Activated naive CD4-positive, alpha-beta T cell treated with anti-CD3 and anti-CD28 coated beads, Interleukin-2, amount 50 U/mL, for 24 hours (primary cell): ENCODE data around the gene IRX6.

Experiments
- H3K27ac Mint-ChIP-seq: one replicate; pipeline ENCODE4 v1.8.0; 2021; ENCODE audit warnings: mild to moderate bottlenecking, mixed read lengths
- H3K27me3 Mint-ChIP-seq: one replicate; pipeline ENCODE4 v1.8.0; 2021; ENCODE audit warnings: mixed read lengths
- H3K36me3 Mint-ChIP-seq: one replicate; pipeline ENCODE4 v1.8.0; 2021; ENCODE audit warnings: mixed read lengths
- H3K4me1 Mint-ChIP-seq: one replicate; pipeline ENCODE4 v1.8.0; 2021; ENCODE audit warnings: mixed read lengths
- H3K4me3 Mint-ChIP-seq: one replicate; pipeline ENCODE4 v1.8.0; 2021; ENCODE audit warnings: mild to moderate bottlenecking, mixed read lengths
- H3K9me3 Mint-ChIP-seq: one replicate; pipeline ENCODE4 v1.8.0; 2021; ENCODE audit warnings: mixed read lengths

The IRX6 gene

DNA sequence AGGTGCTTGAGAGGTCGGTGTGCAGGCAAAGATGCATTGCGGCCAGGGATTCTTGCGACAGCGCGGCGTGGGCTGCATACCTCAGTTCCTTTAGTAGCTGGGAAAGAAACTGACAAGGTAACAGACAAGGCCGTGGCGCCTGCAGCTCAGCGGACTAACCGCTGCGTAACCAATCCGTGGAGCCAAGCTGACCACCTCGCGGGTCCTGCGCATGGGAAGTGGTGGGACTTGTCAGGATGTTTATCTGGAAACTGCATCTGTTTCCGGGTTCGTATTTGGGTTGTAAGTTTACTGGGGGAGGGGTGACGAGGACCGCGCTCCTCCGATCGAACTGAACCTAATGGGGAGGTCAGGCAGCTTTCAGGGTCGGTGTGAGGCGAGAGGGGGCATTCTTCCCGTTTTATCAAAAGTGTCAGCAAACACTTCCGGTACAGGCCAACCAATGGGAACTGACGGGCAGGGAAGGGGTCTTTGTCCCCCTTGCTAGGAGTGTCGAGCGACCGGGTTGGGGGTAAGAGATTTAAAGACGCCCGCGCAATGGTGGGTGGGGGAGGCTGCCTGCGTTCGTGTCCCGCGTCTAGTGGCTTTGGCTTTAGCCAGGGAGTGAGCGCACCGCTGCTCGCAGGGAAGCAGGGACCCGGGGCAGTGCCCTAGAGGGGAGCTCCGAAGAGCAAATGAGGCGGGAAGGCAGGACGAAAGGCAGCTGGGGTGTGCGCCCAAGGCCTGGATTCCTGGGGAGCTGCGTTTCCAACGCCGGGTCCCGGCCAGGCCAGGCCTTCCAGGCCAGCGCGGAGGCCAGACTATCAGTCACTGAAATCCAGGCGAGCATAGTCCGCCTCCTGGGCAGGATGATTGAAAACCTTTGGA lies 7.0 kb downstream of the IRX6 start:
- Mint-ChIP-seq H3K4me1 (no peaks in the 10 kb centered on the region), H3K27me3 (peaks cover 47% of the 10 kb centered on the region), H3K36me3 (no peaks in the 10 kb centered on the region), H3K9me3 (no peaks in the 10 kb centered on the region), H3K27ac (no peak overlapping the region), H3K4me3 (no peak overlapping the region)

DNA sequence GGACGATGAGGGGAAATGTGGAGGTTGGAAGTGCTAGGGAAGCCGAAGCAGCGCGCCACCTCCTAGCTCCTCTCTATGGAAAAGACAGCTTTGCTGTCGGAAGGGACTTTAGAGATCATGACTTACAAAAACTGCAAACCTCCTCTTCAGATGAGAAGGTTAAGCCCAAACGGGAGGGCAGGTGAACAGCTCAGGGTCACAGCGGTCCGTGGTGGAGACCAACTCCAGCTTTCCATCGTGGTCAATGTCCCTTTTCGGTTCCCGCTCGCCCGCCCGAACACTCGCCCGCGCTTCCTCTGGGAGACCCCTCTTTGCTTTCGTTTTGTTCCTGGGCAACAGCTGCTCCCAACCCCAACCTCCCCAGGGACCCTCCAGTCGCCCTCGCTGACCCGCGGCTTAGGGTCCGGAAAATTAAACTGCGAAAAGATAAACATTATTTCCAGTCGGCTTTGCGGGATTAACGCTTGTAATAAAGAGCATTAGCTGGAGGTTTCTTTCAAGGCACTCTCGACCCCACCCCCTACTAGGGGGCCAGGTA lies 7.7 kb downstream of the IRX6 start:
- Mint-ChIP-seq H3K4me3 (no peak overlapping the region), H3K27me3 (peaks cover 42% of the 10 kb centered on the region), H3K36me3 (no peaks in the 10 kb centered on the region), H3K9me3 (no peaks in the 10 kb centered on the region), H3K4me1 (no peaks in the 10 kb centered on the region), H3K27ac (no peak overlapping the region)

GRCh38 chr16:55333684-55334083 lies 9.7 kb downstream of the IRX6 start:
- no peaks in the 10 kb centered on the region for H3K36me3 Mint-ChIP-seq
- H3K27me3 Mint-ChIP-seq = peaks cover 29% of the 10 kb centered on the region
- H3K4me1 Mint-ChIP-seq = no peaks in the 10 kb centered on the region
- no peak overlapping the region for H3K4me3 Mint-ChIP-seq
- H3K9me3 Mint-ChIP-seq = no peaks in the 10 kb centered on the region
- no peak overlapping the region for H3K27ac Mint-ChIP-seq

DNA sequence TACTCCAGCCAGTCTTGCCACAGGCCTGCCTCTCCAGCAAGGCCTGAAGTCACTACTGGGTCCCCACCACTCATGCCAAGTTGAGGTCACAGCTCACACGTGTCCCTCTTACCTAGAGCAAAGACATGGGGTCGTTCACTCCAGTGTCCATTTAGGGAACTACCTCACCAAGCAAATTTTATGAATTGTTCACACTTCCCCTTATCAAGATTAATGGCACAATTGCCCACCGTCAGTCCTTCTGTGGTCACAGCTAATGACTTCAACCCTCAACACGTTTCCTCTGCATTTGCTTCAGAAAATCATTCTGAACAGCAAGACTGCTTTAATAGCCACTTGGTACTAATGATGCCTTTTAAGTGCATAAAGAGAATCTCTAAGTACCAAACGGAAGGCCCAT lies 14.6 kb downstream of the IRX6 start:
- Mint-ChIP-seq H3K4me3 (no peak overlapping the region), H3K36me3 (no peaks in the 10 kb centered on the region), H3K27me3 (peaks cover under 1% of the 10 kb centered on the region), H3K4me1 (no peaks in the 10 kb centered on the region), H3K27ac (no peak overlapping the region), H3K9me3 (no peaks in the 10 kb centered on the region)

- Mint-ChIP-seq H3K36me3 (no peaks in the 10 kb centered on the region), H3K9me3 (no peaks in the 10 kb centered on the region), H3K4me1 (no peaks in the 10 kb centered on the region), H3K27me3 (no peaks in the 10 kb centered on the region), H3K27ac (no peak overlapping the region), H3K4me3 (no peak overlapping the region)
Measured at GRCh38 chr16:55340445-55340844, 16.4 kb downstream of the IRX6 start.

DNA sequence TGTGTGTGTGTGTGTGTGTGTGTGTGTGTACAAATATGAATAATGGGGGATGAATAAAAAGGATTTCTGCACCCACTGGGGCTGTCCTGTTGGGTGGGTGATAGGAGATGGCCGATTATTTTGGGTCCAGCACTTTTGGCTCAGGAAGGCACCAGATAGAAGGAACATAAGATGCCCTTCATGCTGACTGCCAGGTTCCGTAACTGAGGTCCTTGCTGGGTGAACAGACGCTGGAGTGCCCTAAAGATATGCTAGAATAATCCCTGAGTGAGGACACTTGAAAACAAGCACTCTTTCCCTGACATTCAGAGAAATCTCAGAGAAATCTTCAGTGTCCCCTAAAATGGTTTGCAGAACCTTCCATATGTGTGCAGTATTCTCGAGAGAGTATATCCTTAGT lies 17.7 kb downstream of the IRX6 start:
- no peaks in the 10 kb centered on the region for H3K9me3 Mint-ChIP-seq
- H3K4me3 Mint-ChIP-seq = no peak overlapping the region
- no peaks in the 10 kb centered on the region for H3K36me3 Mint-ChIP-seq
- H3K27me3 Mint-ChIP-seq = peaks cover 1% of the 10 kb centered on the region
- no peak overlapping the region for H3K27ac Mint-ChIP-seq
- no peaks in the 10 kb centered on the region for H3K4me1 Mint-ChIP-seq

DNA sequence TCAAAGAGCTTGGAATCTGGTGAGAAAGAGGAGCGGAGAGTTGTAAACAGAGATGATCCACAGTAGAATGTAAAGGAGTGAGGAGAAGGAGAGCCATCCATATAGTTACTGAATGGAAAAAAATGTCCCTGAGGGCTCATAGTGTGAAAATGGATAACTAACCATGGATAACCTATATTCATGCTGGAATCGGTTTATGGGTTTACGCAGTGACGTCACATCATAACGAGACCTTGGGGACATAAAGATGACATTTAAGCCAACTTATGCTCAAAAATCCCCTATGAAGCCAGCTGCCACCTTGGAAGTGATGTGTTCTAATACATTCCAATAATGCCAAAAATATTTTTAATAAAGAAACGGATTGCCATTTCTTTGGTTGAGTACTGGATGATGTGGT lies 22.5 kb downstream of the IRX6 start:
- H3K27me3 Mint-ChIP-seq = peaks cover 7% of the 10 kb centered on the region
- H3K27ac Mint-ChIP-seq = no peak overlapping the region
- H3K36me3 Mint-ChIP-seq = no peaks in the 10 kb centered on the region
- no peak overlapping the region for H3K4me3 Mint-ChIP-seq
- no peaks in the 10 kb centered on the region for H3K4me1 Mint-ChIP-seq
- H3K9me3 Mint-ChIP-seq = peaks cover 4% of the 10 kb centered on the region

GRCh38 chr16:55349867-55350266 lies 25.9 kb downstream of the IRX6 start:
- peaks cover 4% of the 10 kb centered on the region for H3K9me3 Mint-ChIP-seq
- H3K27ac Mint-ChIP-seq = no peak overlapping the region
- H3K36me3 Mint-ChIP-seq = no peaks in the 10 kb centered on the region
- no peak overlapping the region for H3K4me3 Mint-ChIP-seq
- no peaks in the 10 kb centered on the region for H3K4me1 Mint-ChIP-seq
- H3K27me3 Mint-ChIP-seq = peaks cover 8% of the 10 kb centered on the region

- no peaks in the 10 kb centered on the region for H3K36me3 Mint-ChIP-seq
- no peak overlapping the region for H3K27ac Mint-ChIP-seq
- no peaks in the 10 kb centered on the region for H3K4me1 Mint-ChIP-seq
- H3K9me3 Mint-ChIP-seq = peaks cover 4% of the 10 kb centered on the region
- H3K4me3 Mint-ChIP-seq = no peak overlapping the region
- peaks cover 8% of the 10 kb centered on the region for H3K27me3 Mint-ChIP-seq
Measured at GRCh38 chr16:55350984-55351383, 27.0 kb downstream of the IRX6 start.

DNA sequence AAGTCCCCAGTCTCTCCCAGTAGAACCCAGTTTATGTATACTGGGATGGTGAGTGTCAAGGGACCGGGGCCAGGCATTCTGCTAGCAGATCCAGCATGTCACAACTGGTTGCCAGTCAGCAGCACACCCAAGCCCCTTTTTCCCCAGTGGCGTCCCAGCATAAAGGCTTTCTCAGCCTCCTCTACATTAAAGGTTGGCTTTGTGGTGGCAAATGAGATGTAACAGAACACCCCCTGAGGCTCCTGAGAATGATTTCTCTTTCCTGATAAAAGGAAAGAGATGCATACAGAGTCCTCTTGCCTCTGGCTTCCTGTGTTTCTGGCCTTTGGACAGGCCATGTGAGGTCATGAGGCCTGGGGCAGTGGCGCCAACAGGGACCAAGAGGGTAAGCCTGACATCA lies 27.9 kb downstream of the IRX6 start:
- H3K9me3 Mint-ChIP-seq = peaks cover 4% of the 10 kb centered on the region
- no peak overlapping the region for H3K4me3 Mint-ChIP-seq
- H3K27me3 Mint-ChIP-seq = peaks cover 7% of the 10 kb centered on the region
- no peak overlapping the region for H3K27ac Mint-ChIP-seq
- no peaks in the 10 kb centered on the region for H3K36me3 Mint-ChIP-seq
- no peaks in the 10 kb centered on the region for H3K4me1 Mint-ChIP-seq

GRCh38 chr16:55357241-55357640 lies 33.2 kb downstream of the IRX6 start:
- H3K4me3 Mint-ChIP-seq = no peak overlapping the region
- peaks cover 6% of the 10 kb centered on the region for H3K9me3 Mint-ChIP-seq
- H3K4me1 Mint-ChIP-seq = no peaks in the 10 kb centered on the region
- no peaks in the 10 kb centered on the region for H3K36me3 Mint-ChIP-seq
- no peak overlapping the region for H3K27ac Mint-ChIP-seq
- peaks cover 2% of the 10 kb centered on the region for H3K27me3 Mint-ChIP-seq

DNA sequence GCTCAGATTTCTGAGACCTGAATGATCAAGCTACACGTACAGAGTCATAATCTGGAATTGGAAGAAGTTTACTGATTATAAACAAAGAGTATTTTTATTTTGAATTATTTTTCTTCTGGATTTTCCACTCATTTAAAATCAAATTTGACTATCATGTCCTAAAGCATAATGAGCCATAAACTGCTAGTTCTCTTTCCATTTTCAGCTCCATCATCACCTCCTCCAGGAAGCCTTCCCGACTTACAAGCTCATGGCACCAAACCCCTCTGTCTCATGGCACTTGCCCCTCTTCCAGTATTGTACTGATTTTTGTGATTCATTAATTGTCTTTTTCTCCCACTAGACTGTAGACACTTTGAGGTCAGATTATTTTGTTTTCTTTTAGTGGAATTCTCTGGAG lies 35.9 kb downstream of the IRX6 start:
- H3K9me3 Mint-ChIP-seq = peaks cover 6% of the 10 kb centered on the region
- H3K27me3 Mint-ChIP-seq = peaks cover 4% of the 10 kb centered on the region
- H3K27ac Mint-ChIP-seq = no peak overlapping the region
- H3K36me3 Mint-ChIP-seq = no peaks in the 10 kb centered on the region
- H3K4me1 Mint-ChIP-seq = no peaks in the 10 kb centered on the region
- no peak overlapping the region for H3K4me3 Mint-ChIP-seq

GRCh38 chr16:55364811-55365210 lies 40.8 kb downstream of the IRX6 start:
- Mint-ChIP-seq H3K4me1 (no peaks in the 10 kb centered on the region), H3K36me3 (no peaks in the 10 kb centered on the region), H3K4me3 (no peak overlapping the region), H3K9me3 (no peaks in the 10 kb centered on the region), H3K27ac (no peak overlapping the region), H3K27me3 (peaks cover 13% of the 10 kb centered on the region)

DNA sequence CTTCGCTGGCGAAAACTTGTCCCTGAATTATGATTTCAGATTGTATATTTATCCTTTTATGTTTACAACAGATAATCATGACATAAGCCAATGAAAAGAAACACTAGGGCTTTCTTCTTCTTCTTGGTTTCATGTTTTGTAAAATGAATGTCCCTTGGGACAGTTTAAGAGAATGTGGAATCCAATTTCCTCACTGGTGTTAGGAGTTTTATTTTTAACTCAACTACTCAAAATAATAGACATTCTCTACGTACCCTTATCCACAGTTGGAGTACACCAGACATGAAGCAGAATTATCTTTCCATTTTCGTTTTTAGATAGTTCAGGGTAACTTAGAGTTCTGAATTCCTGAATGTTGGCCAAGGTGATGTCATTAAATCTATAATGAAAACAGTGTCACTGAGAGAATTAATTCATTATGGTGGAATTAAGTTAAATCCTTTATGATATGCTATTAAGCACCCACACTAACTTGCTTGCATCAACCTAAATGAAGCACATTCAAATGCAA lies 43.4 kb downstream of the IRX6 start:
- Mint-ChIP-seq H3K27ac (no peak overlapping the region), H3K36me3 (no peaks in the 10 kb centered on the region), H3K4me3 (no peak overlapping the region), H3K4me1 (peaks cover 4% of the 10 kb centered on the region), H3K9me3 (no peaks in the 10 kb centered on the region), H3K27me3 (peaks cover 26% of the 10 kb centered on the region)

- peaks cover 32% of the 10 kb centered on the region for H3K27me3 Mint-ChIP-seq
- H3K4me3 Mint-ChIP-seq = no peak overlapping the region
- no peaks in the 10 kb centered on the region for H3K36me3 Mint-ChIP-seq
- H3K9me3 Mint-ChIP-seq = no peaks in the 10 kb centered on the region
- peaks cover 4% of the 10 kb centered on the region for H3K4me1 Mint-ChIP-seq
- H3K27ac Mint-ChIP-seq = no peak overlapping the region
Measured at GRCh38 chr16:55367866-55368603, 44.0 kb downstream of the IRX6 start.

- Mint-ChIP-seq H3K27me3 (peaks cover 34% of the 10 kb centered on the region), H3K27ac (no peak overlapping the region), H3K4me3 (no peak overlapping the region), H3K36me3 (no peaks in the 10 kb centered on the region), H3K9me3 (no peaks in the 10 kb centered on the region), H3K4me1 (peaks cover 4% of the 10 kb centered on the region)
Measured at GRCh38 chr16:55369151-55369550, 45.1 kb downstream of the IRX6 start.
